C4-2B (cell line): ENCODE results near the gene CPSF6.
A peak's percentile ranks its signal among the peaks of the same experiment; 100 is the strongest.

Source experiments
- H3K27ac ChIP-seq: fragments of 450-650 bp; 2 replicates; pipeline ENCODE4 v1.5.1; 2017
- ZFX ChIP-seq: fragments of 450-650 bp; IDR thresholded peaks from 2 replicates; pipeline ENCODE4 v1.6.1; 2017
- TF ChIP-seq, protein P1 (sequence below): fragments of 450-650 bp; conservative IDR thresholded peaks from 2 replicates; pipeline ENCODE4 v1.5.1; 2017; ENCODE audit warnings: mild to moderate bottlenecking

CPSF6 gene

DNA sequence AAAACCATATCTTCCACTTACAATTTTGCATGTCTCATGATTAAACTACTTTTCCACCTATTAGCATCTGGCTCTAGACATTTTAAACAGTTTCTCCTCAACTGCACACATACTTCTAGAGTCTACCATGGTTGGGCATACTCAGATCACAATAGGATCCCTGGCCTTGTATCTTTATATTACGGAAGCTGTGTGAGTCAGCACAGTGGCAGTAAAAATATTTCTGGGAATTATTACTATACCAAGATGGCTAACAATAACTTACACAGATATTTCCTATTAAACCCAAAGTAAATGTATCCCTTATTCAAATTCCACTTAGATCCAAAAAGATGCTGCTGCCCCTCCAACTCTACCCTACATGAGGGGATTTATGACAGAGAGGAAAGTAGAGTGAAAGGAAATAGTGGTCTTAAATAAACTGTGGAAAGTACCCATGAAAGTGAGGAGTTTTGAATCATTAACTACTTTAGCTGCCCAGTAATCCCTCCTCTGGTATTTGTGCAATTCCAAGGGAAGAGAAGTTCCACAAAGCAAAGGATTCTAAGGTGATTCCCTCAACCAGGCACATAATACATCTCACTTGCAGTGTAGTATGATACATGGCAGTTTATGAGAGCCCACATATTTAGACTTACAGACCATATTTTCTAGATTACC lies 14.0 kb upstream of the CPSF6 start:
- no peak overlapping the region for H3K27ac ChIP-seq
- no peak for TF ChIP-seq ZFX
- TF ChIP-seq, protein P1, sequence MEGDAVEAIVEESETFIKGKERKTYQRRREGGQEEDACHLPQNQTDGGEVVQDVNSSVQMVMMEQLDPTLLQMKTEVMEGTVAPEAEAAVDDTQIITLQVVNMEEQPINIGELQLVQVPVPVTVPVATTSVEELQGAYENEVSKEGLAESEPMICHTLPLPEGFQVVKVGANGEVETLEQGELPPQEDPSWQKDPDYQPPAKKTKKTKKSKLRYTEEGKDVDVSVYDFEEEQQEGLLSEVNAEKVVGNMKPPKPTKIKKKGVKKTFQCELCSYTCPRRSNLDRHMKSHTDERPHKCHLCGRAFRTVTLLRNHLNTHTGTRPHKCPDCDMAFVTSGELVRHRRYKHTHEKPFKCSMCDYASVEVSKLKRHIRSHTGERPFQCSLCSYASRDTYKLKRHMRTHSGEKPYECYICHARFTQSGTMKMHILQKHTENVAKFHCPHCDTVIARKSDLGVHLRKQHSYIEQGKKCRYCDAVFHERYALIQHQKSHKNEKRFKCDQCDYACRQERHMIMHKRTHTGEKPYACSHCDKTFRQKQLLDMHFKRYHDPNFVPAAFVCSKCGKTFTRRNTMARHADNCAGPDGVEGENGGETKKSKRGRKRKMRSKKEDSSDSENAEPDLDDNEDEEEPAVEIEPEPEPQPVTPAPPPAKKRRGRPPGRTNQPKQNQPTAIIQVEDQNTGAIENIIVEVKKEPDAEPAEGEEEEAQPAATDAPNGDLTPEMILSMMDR: no peak

DNA sequence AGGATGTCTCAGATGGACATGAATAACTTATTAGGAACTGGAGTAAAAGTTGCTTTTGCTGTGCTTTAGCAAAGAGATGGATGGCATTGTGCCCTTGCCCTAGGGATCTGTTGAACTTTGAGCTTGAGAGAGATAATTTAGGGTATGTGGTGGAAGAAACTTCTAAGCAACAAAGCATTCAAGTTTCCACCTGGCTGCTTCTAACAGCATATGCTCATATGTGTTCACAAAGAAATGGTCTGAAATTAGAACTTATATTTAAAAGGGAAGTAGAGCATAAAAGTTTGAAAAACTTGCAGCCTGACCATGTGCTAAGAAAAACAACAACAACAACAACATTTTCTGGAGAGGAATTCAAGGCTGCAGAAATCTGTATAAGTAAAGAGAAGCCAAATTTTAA lies 7.9 kb upstream of the CPSF6 start:
- TF ChIP-seq ZFX: no peak
- TF ChIP-seq, protein P1: no peak
- H3K27ac ChIP-seq: no peak overlapping the region

DNA sequence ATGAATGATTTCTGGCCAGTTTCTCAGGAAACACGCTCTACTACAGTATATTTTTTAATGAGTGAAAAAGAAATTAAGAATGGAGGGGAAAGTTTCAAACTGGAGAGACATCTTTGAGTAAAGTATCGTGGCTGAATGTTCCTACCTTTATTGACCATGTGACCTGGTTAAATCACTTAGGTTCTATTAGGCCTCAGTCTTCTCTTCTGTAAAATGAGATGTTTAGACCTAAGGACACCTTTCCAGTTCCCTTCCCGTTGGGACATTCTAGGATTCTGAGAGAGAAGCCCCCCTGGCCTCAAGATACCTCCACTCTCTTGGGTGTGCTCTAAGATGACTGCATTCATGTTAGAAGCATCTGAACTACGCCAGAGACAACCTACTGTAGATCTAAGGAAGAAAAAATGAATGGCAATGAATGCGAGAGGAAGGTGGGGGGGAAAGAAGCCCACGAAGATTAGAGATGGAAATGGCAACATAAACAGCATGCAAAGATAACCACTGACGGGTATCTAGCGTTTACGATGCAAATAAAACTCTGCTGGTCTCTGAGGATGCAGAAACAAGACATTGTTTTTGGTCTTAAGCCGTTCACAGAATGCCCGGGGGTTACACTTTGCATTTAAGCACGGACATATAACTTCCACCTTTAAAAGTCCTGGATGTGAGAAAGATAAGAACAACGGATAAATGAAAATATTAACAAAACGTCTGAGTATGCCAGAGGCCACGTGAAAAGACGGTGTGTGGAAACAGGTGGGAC lies 599 bp upstream of the CPSF6 start:
- TF ChIP-seq, protein P1: no peak
- no peak for TF ChIP-seq ZFX
- H3K27ac ChIP-seq: peak overlapping the region; percentile 87

DNA sequence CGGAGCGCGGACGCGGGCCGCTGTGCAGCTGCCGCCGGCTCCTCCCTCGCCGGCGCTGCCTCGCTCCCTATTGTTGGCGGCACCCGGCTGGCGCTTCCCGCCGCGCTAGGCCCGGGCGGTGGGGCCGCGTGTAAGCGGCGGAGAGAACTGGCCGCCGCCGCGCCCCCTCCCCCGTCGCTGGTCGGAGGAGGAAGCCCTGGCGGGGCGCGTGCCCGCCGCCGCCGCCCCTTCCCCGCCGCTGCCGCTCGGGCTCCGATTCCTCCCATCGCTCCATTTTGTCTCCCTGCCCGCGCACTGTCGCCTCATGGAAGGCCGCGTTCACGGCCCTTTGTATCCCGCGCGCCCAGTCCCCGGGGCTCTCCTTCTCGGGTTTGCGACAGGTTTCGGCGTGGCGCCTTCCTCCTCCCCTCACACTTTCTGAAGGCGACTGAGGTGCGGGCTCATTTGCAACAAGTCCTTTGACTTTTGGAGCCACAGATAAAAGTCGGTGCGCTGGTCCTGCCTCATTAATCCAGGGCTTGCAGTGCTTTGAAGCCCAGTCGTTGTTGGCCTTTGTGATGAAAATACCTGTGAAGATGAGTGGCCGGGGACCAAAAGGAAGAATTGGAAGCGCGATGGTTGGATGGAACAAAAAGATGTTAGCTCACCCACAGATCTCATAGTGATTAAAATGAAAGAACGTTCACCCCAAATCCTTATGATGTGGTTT lies 707 bp downstream of the CPSF6 start:
- H3K27ac ChIP-seq: peak overlapping the region; percentile 87
- peak; percentile 99 for TF ChIP-seq ZFX
- TF ChIP-seq, protein P1: no peak

DNA sequence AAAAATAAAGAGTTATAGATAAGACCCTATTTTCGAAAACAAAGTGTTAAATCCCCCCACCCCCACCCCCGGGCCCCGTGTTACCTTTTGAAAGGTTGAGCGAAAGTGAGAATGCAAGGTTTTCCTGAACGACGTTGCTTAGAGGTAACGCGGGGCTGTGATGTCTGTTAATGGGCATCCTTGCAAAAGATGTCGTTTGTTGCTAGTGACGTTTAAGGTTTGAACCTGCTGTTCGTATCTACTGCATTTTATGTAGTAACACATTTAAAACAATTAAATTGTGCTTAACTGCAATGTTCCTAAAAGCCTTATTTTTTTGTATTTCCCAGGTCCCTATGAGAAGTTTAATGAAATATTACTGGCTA lies 1.2 kb downstream of the CPSF6 start:
- peak overlapping the region; percentile 87 for H3K27ac ChIP-seq

DNA sequence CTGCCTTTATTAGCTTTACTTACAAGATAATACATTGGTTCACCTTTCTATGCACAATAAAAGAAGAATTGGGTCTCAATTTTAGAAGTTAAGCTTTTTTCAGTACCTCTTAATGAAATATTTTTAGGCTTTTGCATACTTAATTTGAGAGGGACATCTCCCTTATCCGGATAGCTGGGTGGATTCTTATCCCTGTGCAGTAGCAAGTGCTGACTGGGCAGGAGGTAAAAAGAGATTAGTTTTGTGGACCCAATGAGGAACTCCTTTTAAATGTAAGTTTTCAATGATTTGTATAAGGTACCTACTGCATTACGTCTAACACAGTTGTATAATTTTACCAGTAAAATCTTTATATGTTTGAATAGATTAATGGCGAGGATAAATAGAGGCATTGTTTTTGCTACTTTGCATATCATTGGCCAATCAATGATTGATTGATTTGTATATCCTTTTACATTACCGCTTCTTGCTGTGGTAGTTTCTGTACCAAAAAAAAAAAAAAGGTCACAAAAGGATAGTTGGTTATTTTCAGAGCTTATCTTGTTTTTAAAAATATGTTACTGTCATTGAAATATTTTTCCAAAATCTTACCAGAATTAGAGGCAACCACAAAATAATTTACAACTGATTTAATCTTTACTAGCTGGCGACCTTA lies 2.2 kb downstream of the CPSF6 start:
- TF ChIP-seq, protein P1: no peak
- no peak for TF ChIP-seq ZFX
- H3K27ac ChIP-seq: no peak overlapping the region

More for the DNA sequence above, 1.2 kb downstream of the CPSF6 start:
- TF ChIP-seq, protein P1: no peak
- no peak for TF ChIP-seq ZFX
